ENCODE measurements around the gene FAM118B. TPM values are rescaled to one million over a fixed set of nuclear protein-coding genes. Genes with fewer than 3 reads are reported as not detected.

Gene FAM118B
- total RNA-seq, 2 donors from 2014 or later: 6.7 to 36.9 TPM

DNA sequence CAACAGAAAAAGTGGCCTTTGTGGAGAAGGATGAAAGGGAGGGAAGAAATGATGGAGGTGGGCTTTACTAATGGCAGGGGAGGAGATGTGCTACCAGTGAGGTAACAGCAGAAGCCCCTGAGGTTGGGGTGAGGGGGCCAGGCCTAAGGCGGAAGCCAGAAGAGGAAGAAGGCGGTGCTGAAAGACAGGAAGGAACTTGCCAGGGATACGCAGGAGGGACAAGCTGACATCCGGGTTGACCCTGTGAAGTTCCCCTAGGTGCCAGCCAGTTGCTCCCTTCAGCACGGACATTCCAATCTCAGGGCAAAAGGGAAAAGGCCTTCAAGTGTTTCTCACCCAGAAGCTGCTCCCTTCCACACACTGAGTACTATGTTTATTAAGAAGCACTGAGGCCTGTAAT lies 69.0 kb downstream of the FAM118B start:
- Histone ChIP-seq H3K4me3 (no peak overlapping the region), H3K36me3 (replicated peaks in 1 of 2; ENCODE audit: insufficient read depth in 1 of 2, low read depth in 2 of 2) (no peaks in the 10 kb centered on the region), H3K27me3 (no peaks in the 10 kb centered on the region), H3K27ac (no peak overlapping the region), H3K4me1 (peaks cover 26% of the 10 kb centered on the region), H3K9me3 (no peaks in the 10 kb centered on the region)
- TF ChIP-seq POLR2A (IDR thresholded peaks at IDR 0.05) (no peak), CTCF (IDR thresholded peaks at IDR 0.05) (no peak)
- DNase-seq (no peak), ATAC-seq (no peak)
- 71 to 78% methylated on average over 5 of the region's 5 CpGs for WGBS, 2 donors
- intact Hi-C loops (cut with DNase I): no loop called here

- intact Hi-C loops (cut with DNase I): no loop called here
- H3K36me3 ChIP-seq (replicated peaks in 1 of 2; ENCODE audit: insufficient read depth in 1 of 2, low read depth in 2 of 2): no peaks in the 10 kb centered on the region
- ATAC-seq (no peak), DNase-seq (no peak)
- no peak overlapping the region for H3K27ac ChIP-seq
- H3K4me3 ChIP-seq: no peak overlapping the region
- peaks cover 26% of the 10 kb centered on the region for H3K4me1 ChIP-seq
- no peaks in the 10 kb centered on the region for H3K9me3 ChIP-seq
- TF ChIP-seq CTCF (IDR thresholded peaks at IDR 0.05) (no peak), POLR2A (IDR thresholded peaks at IDR 0.05) (no peak)
- WGBS, 2 donors: 77 to 87% methylated on average over 6 of the region's 6 CpGs
- H3K27me3 ChIP-seq: no peaks in the 10 kb centered on the region
Measured at GRCh38 chr11:126281245-126281644, 69.7 kb downstream of the FAM118B start.

GRCh38 chr11:126281666-126282175 lies 70.1 kb downstream of the FAM118B start:
- intact Hi-C loops (cut with DNase I): no loop called here
- H3K27ac ChIP-seq: peak overlapping the region in 3 of 4 donors; percentile 84 to 94 (median 88)
- H3K4me1 ChIP-seq: peaks cover 26% of the 10 kb centered on the region
- H3K9me3 ChIP-seq: no peaks in the 10 kb centered on the region
- no peak for DNase-seq
- no peak for ATAC-seq
- no peaks in the 10 kb centered on the region for H3K27me3 ChIP-seq
- no peaks in the 10 kb centered on the region for H3K36me3 ChIP-seq (replicated peaks in 1 of 2; ENCODE audit: insufficient read depth in 1 of 2, low read depth in 2 of 2)
- WGBS, 2 donors: 84 to 90% methylated on average over 10 of the region's 10 CpGs
- no peak overlapping the region for H3K4me3 ChIP-seq
- no peak for TF ChIP-seq POLR2A (IDR thresholded peaks at IDR 0.05)
- TF ChIP-seq CTCF (IDR thresholded peaks at IDR 0.05): no peak

- TF ChIP-seq POLR2A (IDR thresholded peaks at IDR 0.05) (no peak), CTCF (IDR thresholded peaks at IDR 0.05) (no peak)
- Histone ChIP-seq H3K36me3 (replicated peaks in 1 of 2; ENCODE audit: insufficient read depth in 1 of 2, low read depth in 2 of 2) (no peaks in the 10 kb centered on the region), H3K27me3 (no peaks in the 10 kb centered on the region), H3K27ac (peak overlapping the region; percentile 80 to 94 (median 86)), H3K4me1 (peaks cover 26% of the 10 kb centered on the region), H3K9me3 (no peaks in the 10 kb centered on the region), H3K4me3 (peak overlapping the region; percentile 8 to 60)
- intact Hi-C loops (cut with DNase I): no loop called here
- WGBS, 2 donors: 1 to 11% methylated on average over 8 to 15 of the region's 15 CpGs
- ATAC-seq (peak; percentile 52), DNase-seq (peak; percentile 41 to 60 (median 50))
Measured at GRCh38 chr11:126282361-126282735, 70.8 kb downstream of the FAM118B start.

Measured in body of pancreas (tissue), 4 donors.